ENCODE results near the gene FASTK. TPM values are rescaled to one million over a fixed set of nuclear protein-coding genes. Genes with fewer than 3 reads are reported as not detected.

The FASTK gene
- total RNA-seq, 1 donor from 2014 or later: 54.2 TPM

DNA sequence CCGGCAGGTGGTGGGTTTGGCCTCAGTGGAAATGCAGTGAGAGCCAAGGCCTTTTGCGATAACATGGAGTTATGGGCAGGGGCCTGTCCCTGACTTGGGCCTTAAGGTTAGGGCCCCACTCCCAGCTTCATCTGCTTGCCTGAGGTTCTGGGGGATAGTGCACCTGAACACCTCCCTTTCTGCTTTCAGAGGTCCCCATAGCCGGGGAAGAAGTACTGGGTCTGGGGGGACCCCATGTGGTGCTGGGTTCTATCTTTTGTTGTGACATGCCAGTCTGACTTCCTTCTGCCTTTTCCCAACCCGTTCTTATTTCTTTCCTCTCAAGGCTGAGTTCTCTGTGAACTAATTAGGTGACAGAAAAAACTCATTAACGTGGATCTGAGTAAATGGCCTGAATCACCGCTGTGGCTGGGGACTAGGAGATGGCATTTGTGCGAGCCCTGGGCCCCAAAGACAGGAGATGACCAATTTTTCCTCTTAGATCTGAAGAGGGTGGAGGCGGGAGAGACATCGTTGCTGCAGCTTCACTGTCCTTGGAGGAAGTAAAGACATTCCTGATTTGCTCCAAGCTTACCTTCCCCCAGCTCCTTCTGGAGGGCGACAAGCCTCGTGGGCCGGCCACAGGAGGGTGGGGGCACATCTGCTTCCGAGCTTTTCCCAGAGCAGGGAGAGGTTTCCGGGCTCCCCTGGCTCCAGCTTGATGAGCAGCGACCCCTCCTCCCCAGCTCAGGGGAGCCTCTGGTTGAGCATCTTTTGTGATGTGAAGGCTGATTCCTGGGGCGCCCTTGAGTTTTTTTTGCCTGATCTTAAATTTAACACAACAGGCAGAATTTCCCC lies 7.6 kb upstream of the FASTK start:
- TF ChIP-seq, protein P1, sequence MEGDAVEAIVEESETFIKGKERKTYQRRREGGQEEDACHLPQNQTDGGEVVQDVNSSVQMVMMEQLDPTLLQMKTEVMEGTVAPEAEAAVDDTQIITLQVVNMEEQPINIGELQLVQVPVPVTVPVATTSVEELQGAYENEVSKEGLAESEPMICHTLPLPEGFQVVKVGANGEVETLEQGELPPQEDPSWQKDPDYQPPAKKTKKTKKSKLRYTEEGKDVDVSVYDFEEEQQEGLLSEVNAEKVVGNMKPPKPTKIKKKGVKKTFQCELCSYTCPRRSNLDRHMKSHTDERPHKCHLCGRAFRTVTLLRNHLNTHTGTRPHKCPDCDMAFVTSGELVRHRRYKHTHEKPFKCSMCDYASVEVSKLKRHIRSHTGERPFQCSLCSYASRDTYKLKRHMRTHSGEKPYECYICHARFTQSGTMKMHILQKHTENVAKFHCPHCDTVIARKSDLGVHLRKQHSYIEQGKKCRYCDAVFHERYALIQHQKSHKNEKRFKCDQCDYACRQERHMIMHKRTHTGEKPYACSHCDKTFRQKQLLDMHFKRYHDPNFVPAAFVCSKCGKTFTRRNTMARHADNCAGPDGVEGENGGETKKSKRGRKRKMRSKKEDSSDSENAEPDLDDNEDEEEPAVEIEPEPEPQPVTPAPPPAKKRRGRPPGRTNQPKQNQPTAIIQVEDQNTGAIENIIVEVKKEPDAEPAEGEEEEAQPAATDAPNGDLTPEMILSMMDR (IDR thresholded peaks at IDR 0.05): no peak
- Histone ChIP-seq H3K4me1 (peaks cover 59% of the 10 kb centered on the region), H3K9me3 (no peaks in the 10 kb centered on the region), H3K27ac (peak overlapping the region; percentile 84), H3K27me3 (no peaks in the 10 kb centered on the region), H3K4me3 (peak overlapping the region; percentile 88), H3K36me3 (peaks cover 9% of the 10 kb centered on the region)
- ATAC-seq (no peak), DNase-seq (no peak)
- intact Hi-C loops (cut with DNase I): no loop called here

GRCh38 chr7:151087245-151088018 lies 6.8 kb upstream of the FASTK start:
- DNase-seq (peak; percentile 87), ATAC-seq (peak; percentile 57)
- intact Hi-C loops (cut with DNase I): no loop called here
- Histone ChIP-seq H3K27ac (peak overlapping the region; percentile 84), H3K4me1 (peaks cover 63% of the 10 kb centered on the region), H3K27me3 (no peaks in the 10 kb centered on the region), H3K9me3 (no peaks in the 10 kb centered on the region), H3K36me3 (peaks cover 6% of the 10 kb centered on the region), H3K4me3 (peak overlapping the region; percentile 88)
- TF ChIP-seq, protein P1 (IDR thresholded peaks at IDR 0.05): peak; percentile 33

DNA sequence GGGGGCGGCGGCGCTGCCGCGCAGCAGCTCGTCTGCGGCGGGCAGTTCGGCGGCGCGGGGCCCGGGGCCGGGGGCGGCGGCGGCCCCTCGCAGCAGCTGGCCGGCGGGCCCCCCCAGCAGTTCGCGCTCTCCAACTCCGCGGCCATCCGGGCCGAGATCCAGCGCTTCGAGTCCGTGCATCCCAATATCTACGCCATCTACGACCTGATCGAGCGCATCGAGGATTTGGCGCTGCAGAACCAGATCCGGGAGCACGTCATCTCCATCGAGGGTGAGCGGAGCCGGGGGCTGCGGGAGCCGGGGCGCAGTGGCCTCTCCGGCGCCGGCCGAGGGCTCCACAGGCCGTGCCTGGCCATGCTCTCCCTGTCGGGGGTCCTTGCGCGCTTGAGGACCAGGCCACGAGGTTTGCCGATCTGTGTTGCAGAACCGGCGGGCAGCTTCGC lies 6.2 kb upstream of the FASTK start:
- Histone ChIP-seq H3K4me1 (peaks cover 65% of the 10 kb centered on the region), H3K4me3 (peak overlapping the region; percentile 88), H3K9me3 (no peaks in the 10 kb centered on the region), H3K36me3 (no peaks in the 10 kb centered on the region), H3K27ac (peak overlapping the region; percentile 84), H3K27me3 (no peaks in the 10 kb centered on the region)
- no peak for DNase-seq
- no peak for ATAC-seq
- TF ChIP-seq, protein P1 (IDR thresholded peaks at IDR 0.05): no peak
- intact Hi-C loops (cut with DNase I): no loop called here

- H3K9me3 ChIP-seq: no peaks in the 10 kb centered on the region
- H3K4me1 ChIP-seq: peaks cover 65% of the 10 kb centered on the region
- intact Hi-C loops (cut with DNase I): no loop called here
- peak; percentile 76 for ATAC-seq
- TF ChIP-seq, protein P1 (IDR thresholded peaks at IDR 0.05): no peak
- H3K27ac ChIP-seq: peak within 1 kb of the TSS; percentile 84
- H3K36me3 ChIP-seq: no peaks in the 10 kb centered on the region
- H3K4me3 ChIP-seq: peak within 1 kb of the TSS; percentile 88
- peak; percentile 96 for DNase-seq
- no peaks in the 10 kb centered on the region for H3K27me3 ChIP-seq
Measured at GRCh38 chr7:151085691-151086620, 5.3 kb upstream of the FASTK start, which contains the start of gene AGAP3. Gene AGAP3, plus strand, starts transcription at chr7:151086475. Its CDS starts 267 bp downstream, at chr7:151086742.

DNA sequence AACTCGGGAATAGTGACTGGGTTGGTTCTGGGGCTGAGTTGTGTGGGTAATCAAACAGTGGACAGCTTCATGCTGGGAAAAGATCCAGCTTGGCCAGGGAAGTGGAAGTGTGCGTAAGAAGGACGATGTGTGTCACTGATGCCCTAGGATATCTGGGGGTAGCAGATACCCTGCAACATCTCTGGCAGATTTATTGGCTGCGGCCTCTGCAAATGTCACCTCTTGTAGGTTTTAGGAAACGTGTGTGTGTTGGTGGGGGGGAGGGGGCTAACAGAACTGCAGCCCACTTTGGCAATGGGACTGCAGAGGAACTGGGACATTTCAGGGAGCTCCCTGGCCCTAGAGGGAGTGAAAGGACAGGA lies 4.7 kb upstream of the FASTK start:
- Histone ChIP-seq H3K4me1 (peaks cover 63% of the 10 kb centered on the region), H3K27ac (peak overlapping the region; percentile 82), H3K9me3 (no peaks in the 10 kb centered on the region), H3K4me3 (peak overlapping the region; percentile 62), H3K36me3 (no peaks in the 10 kb centered on the region), H3K27me3 (no peaks in the 10 kb centered on the region)
- intact Hi-C loops (cut with DNase I): no loop called here
- DNase-seq (no peak), ATAC-seq (no peak)
- TF ChIP-seq, protein P1 (IDR thresholded peaks at IDR 0.05): no peak

All from upper lobe of right lung (tissue), 1 donor.